C4-2B (cell line): ENCODE data around the gene DNAH8.

Experiments used
- CTCF ChIP-seq: fragments of 450-650 bp; conservative IDR thresholded peaks from 2 replicates; pipeline ENCODE4 v1.5.1; 2017; ENCODE audit warnings: mild to moderate bottlenecking
- ZFX ChIP-seq: fragments of 450-650 bp; IDR thresholded peaks from 2 replicates; pipeline ENCODE4 v1.6.1; 2017

- no peak for TF ChIP-seq CTCF
- TF ChIP-seq ZFX: no peak
Measured at GRCh38 chr6:38749473-38749872, 34.4 kb downstream of the DNAH8 start.
